Measurements from ENCODE around the gene IFNL4.

- TF ChIP-seq CTCF (conservative IDR thresholded peaks at IDR 0.05; ENCODE audit: low read depth, low read length) (no peak), EZH2 (IDR thresholded peaks at IDR 0.05; ENCODE audit: borderline replicate concordance, low read depth, low read length, poor library complexity, severe bottlenecking) (no peak)
Observed at GRCh38 chr19:39296055-39296645, 47.5 kb upstream of the IFNL4 start, which contains the start of gene IFNL1.

All from A673 (cell line).